ENCODE measurements around the gene CYP27B1.
A peak's percentile ranks its signal among the peaks of the same experiment; 100 is the strongest.

CYP27B1 gene, protein sequence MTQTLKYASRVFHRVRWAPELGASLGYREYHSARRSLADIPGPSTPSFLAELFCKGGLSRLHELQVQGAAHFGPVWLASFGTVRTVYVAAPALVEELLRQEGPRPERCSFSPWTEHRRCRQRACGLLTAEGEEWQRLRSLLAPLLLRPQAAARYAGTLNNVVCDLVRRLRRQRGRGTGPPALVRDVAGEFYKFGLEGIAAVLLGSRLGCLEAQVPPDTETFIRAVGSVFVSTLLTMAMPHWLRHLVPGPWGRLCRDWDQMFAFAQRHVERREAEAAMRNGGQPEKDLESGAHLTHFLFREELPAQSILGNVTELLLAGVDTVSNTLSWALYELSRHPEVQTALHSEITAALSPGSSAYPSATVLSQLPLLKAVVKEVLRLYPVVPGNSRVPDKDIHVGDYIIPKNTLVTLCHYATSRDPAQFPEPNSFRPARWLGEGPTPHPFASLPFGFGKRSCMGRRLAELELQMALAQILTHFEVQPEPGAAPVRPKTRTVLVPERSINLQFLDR

DNA sequence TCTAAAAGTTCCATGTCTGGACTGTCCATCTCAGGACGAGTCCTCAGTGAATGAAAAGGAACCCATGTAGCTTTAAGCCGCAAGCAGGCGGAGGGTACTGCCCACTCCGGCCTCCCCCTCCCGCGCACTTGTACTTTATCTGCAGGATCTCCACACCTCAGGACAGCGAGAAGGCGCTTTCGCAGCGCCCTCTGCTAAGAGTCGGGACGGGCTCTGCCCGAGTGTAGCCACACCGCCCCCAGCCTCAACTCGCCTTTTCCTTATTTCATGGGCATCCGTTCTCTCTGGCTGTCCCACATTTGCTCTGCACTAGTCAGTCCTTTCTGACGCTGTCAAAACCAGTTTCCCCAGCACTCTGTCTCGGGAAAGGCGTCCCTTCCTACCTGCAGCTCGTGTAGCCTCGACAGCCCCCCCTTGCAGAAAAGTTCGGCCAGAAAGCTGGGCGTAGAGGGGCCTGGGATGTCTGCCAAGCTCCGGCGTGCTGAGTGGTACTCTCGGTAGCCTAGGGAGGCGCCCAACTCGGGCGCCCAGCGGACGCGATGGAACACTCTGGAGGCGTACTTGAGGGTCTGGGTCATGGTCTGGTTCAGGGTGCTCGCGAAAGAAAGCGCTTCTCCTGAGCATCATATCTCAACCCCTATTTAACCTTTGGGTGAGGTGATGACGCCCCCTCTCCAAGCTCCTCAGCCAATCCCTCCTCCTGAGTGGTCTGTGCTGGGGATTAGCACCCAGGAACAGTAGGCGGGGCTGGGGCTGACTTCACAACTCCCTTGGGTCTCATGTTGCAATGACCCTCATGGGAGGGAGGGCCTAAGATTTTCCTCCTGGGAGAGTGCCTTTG lies at the start of gene CYP27B1:
Gene CYP27B1 (minus strand): TSS at position 615 of the 841 bp plus-strand sequence. CDS start 37 bp downstream, at position 578.
- DNase-seq (ENCODE audit: low read depth, low spot score) = no peak

DNA sequence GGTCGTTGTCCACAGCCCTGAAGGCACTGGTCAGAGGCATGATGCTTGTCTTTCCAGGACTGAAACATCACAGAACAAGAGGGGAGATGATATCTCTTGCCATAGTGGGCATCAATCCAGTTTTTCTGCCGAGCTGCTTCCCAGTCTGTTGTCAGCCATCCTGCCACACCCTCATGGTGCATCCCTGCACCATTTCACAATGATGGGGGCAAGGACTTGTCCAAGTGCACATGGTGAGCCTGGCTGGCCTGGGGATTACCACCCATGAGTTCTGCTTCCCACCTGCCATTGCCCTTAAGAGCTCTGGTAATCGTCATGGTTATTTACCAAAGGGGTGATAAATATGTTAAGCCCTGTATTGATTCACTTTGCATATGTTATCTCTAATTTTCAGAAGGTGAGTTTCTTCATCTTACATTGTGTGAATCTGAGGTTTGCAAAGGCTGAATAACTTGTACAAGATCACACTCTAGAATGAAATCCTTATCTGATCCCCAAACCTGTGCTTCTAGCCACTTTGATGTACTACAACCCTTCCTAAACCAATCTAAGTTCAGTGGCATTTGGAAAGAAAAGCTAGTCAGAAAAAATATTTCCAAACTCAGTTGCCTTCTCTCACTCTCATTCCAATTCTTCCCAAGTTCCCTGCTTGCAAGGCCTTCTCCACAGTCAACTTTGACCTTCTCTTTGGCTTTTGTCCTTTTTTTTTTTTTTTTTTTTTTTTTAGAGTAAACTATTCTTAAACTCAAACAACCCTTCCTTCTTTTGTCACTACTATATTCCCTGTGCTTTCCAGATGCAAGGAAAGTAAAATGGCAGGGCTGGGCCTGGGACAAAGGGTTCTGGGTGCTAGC lies 49.4 kb upstream of the CYP27B1 start:
- DNase-seq (ENCODE audit: low read depth, low spot score) = no peak

DNA sequence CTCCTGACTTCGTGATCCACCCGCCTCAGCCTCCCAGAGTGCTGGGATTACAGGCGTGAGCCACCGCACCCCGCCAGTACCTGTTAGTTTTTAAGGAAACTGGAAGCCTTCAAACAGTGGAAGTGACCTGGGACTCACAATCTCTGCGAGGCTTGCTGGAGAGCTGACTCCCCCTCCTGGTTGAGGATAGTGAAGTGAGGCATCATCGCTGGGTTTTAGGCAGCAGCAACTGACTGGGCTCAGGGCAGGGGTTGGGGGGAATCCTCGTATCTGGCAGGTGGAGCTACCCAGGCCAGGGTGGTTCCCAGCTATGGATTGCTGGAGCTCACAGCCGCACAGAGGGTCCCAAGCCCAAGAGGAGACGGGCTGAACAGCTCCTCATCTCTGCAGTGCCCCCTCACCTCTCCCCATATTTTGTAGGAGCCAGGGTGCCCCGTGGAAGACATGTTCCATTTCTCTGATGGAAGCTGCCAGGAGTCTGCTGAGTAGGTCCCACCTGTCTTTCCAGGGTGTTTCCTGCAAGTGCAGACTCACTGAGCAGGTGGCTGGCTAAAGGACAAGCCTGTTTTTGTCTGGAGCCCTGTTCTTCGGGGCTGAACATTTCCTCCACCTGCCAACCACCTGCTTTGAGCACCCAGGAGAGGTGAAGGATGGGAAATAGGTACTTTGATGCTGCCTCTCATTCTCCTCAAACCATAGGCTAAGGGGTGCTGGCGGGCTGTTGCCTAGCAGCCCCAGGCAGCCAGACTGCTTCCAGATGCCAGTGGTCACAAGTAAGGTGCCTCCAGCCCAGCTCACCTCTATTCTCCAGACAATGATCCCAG lies 48.5 kb upstream of the CYP27B1 start:
- DNase-seq (ENCODE audit: low read depth, low spot score) = no peak

DNA sequence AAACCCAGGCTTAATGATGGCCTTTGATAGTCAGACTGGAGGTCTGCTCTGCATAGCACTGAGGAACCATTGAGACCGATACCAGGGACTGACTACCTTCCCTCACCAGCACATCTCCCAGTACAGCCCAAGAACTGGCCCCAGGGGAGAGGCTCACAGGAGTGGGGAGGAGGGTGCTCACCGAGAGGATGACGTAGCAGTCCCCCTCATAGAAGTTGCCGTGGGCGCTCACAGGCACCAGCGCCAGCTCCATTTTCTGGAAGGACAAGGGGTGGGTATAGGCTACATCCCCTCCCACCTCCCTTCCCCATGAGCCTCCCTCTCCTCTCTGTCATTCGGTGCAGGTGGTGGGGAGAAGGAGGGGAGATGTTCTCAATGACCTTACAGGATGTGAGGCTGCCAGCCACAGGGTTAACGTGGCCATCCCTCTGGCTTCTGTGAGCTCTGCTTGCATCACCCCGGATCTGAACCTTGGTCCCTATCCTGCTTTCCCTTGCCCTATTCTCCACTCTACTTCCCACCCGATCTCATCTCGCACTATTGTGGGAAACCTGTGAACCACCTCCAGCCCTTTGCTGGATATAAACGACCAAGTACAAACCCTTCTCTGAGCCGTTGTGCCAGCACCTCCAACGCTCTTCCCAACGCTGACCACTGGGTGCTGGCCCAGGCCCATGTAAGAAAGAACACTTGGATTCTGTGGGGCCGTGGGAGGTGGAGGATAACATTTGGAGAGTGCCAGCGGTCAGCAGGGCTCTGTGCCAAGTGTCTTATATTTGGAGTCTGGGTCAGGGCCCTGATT lies 47.3 kb upstream of the CYP27B1 start:
- no peak for DNase-seq (ENCODE audit: low read depth, low spot score)

DNA sequence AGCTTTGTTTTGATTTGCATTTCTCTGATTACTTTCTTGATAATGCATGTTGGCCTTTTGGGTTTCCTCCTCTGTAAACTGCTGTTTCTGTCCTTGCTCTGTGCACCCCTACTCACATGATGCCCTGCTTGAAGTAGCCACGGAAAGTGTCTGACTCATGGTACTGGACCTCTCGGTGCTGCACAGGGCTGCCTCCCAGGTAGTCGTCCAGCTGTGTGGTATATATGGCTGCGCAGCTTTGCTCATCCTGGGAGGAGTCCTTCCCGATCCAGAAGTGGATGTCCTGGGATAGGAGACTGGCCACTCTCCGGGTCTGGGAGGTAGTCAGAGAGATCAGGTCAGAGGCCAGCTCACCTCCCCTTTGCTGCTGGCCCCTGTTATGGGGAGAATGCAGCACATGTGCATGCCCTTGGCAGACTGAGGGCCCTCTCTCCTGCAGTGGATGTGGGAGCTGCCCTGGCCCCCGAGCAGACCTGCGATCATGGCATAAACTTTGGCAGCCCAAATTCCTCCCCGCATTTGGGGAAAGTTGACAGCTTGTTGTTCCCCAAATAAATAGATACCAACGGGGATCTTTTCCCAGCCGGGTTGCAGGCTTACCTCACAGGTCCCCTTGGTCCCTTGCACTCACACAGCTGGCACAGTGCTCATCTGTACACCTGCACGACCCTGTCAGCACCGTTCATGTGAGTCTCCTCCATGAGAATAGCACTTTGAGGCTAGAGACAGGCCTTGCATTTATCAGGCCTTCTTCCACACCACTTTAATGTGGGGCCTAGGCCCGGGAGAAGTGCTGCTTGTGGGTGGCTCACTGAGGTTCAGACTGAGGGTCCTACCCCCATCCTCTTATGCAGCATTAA lies 46.5 kb upstream of the CYP27B1 start:
- DNase-seq (ENCODE audit: low read depth, low spot score) = no peak

DNA sequence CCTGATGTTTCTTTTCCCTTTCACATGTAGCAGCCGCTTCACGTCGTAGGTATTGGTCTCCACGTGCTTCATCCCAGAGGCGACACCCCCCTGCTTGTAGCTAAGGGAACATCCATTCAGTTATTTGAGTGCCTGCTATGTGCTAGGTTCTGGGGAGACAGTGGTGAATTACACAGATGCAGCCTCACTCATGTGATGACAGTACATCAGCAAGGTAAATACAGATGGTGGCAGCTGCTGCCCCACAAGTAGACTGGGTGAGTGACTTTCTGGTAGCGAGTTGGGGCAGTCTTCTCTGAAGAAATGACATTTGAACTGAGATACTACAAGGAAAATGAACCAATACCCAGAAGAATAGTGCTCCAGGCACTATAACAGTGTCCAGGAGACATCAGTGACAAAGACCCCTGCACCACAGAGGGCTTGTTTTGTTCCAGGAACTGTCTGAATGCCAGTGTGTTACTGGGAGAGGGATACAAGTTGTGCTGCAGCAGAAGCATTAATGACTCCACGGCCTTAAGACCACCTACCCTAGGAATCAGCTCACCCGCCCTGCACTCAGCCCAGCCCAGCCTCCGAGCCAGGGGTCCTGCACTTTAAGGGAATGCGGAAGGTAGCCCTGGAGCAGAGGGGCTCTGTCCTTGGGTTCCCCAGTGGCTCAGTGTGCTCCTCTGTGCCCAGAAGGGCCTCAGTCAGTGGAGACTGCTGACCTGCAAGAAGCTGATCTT lies 44.3 kb upstream of the CYP27B1 start:
- DNase-seq (ENCODE audit: low read depth, low spot score) = no peak

DNA sequence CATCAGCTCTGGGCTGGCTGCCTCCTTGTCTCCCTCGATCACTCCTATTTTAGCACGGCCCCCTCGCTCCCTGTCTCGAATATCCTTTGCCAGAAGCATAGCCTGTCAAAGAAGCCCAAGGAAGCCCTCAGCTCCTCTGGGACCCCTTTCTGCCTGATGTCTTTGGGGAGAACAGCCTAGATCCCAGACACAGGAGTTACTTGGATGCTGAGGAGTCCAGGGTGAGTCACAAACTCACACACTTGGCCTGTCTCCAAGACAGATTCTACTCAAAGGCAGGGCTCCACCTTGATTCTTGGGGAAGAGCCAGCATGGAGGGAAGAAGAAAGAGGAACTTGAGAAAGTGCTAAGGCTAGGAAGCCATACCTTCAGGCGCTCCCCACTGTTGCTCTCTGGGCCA lies 43.6 kb upstream of the CYP27B1 start:
- DNase-seq (ENCODE audit: low read depth, low spot score) = no peak

DNA sequence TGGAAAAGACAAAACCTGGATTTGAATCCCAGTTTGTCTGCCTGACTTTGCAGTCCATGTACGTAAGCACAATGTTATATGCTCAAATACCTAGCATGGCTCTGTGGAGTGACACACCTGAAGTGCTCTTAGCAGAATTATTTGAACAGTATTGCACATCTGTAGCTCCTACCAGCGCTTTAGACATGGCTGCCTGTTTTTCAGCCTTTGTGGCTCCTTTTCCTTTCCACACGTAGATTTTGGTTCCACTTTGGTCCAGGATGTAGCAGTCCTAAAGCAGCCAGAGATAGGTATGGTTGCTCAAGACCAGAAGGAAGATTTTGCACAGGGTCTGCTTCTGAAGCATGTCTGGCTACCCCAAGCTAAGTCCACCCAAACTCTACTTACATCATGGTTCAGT lies 42.5 kb upstream of the CYP27B1 start:
- no peak for DNase-seq (ENCODE audit: low read depth, low spot score)

DNA sequence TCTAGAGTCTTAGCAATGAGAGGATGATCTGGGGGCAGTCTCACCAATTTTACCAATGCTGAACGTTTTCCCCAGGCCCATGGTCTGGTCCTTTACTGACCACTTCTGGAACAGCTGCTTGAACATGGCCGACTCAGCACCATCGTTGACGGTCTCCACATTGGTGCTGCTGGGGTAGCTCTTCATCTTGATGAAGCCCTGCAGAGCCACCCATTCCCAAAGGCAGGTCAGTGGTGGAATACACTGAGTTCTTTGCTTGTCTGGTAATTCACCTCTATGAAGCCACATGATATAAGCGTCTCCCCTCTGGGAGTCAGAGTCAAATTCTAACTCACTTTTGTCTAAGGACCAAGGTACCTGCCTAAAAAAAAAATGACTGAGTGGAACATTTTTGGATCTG lies 41.5 kb upstream of the CYP27B1 start:
- no peak for DNase-seq (ENCODE audit: low read depth, low spot score)

DNA sequence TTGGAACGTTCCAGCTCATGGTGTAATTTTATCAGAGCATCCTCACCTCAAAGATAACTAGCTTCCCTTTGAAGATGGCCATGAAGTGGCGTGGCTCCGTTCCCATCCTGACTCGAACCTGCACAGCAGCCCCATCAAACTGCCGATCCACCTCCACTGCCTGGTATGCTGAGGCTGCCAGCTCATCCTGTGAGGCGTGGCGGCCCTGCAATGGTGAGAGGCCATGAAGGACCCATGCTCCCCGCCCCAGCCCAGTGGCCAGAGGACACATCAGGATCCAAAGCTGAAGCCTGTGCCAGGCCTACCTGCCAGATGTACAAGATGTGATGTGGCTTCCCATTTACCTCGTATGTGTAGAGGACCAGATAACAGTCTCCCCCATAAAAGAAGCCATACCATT lies 40.4 kb upstream of the CYP27B1 start:
- DNase-seq (ENCODE audit: low read depth, low spot score) = no peak

DNA sequence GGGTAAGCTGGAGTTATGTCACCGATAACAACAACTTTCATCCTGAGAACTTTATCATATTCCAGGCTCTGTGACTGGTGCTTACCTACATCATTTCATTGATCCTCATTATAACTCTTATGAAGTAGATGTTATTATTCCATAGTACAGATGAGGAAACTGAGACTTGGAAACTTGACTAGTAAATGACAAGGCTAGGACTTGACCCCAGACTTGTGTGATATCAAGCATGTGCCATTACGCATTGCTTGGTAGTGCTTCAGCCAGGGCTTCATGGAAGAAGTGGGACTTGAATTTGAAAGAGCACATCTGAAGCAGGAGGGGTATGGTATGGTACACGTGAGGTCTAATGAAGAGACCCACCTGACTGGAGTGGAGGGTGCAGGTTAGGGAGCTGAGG lies 39.8 kb upstream of the CYP27B1 start:
- DNase-seq (ENCODE audit: low read depth, low spot score) = no peak

DNA sequence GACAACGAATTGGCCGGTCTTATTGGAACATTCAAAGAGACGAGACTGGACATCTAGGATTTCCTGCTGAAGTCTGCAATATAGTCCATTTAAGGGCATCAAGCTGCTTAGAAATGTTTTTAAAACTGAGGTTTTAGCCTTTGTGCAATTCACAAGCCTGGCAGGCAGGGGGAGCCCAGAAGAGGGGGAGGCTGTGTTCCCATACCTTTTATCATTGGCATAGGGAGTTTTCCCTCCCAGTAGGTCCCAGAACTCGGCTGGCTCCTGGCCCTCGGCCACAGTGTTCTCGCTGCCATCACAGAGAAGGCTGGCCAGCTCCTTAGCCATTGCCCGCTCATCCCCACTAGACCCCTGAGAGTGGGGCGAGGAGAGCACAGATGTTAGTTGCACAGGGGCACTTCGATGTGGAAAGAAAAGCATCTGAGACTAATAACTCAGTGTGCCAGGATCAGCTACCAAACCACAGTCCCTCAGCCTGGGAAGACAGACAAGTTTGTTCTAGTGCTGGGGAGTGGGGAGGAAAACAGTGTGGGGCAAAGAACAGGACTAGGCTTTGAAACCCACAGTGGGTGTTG lies 36.5 kb upstream of the CYP27B1 start:
- DNase-seq (ENCODE audit: low read depth, low spot score) = peak; percentile 31

DNA sequence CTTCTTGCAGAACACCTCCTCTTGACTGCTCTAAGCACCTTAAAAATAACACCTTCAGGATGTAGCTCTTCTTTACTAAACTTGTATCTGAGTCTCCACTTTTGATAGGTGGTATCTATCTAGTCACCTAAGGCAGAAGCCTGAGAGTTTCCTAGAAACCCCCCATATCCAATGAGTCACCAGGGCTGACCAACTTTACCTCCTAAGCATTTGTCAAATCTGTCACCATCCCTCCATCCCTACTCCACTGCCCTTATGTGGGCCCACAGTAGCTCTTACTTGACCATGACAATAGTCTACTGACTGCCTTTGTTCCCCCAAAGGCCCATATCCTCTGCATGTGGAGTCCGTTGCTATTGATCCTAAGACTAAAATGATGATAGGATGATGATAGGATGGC lies 35.7 kb upstream of the CYP27B1 start:
- no peak for DNase-seq (ENCODE audit: low read depth, low spot score)

DNA sequence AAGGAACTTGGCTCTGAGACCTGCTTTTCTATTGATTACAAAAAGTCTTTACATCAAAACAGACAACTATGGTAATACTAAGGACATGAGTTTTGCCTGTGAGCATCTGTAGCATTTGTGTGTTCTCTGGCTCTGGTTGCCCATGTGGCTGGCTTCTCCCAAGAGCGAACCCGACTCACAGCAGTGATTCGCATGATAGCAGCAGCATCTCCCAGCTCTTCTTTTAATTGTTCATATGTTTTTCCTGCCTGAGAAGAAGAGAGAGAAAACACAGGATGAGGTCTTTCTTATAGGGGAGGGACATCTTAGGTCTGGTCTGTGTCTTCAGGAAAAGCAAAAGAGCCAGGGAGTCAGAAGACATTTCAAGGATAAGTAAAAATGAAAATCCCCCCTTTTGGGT lies 34.1 kb upstream of the CYP27B1 start:
- DNase-seq (ENCODE audit: low read depth, low spot score) = no peak

DNA sequence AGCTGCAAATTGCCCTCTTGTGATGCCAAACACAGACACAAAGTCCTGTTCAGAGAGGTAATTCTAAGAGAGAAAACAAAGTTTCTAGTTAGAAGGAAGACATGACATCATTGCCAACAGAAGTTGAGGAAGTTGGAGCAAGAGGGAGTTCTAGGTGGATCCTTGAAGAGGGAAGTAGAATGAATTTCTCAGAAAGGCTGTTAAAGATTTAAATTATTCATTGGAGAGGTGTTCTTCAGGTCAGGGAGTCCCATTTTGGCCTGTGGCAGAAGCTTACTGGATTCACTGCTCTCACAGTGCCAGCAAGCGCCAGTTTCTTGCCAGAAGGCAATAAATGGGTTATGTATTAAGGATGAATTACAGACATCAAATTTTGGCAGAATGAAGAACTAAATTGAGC lies 31.1 kb upstream of the CYP27B1 start:
- DNase-seq (ENCODE audit: low read depth, low spot score) = no peak

DNA sequence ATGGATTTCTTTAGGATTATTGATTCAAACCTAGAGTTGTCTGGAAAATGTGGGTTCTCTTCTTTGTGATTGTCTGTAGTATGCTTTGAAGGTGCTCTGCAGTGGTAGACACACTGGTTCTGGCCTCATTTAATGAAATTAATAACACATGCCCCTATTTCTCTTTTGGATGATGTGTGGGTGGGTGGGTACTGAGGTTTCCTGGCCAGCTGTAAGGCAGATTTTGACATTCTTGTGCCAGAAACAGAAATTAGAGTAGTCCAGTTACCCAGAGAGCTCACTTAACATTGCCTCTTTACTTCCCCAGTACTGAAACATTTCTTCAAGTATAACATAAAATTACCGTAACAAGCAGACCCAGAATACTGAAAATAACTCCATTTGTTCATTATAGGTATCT lies 30.1 kb upstream of the CYP27B1 start:
- DNase-seq (ENCODE audit: low read depth, low spot score) = no peak

DNA sequence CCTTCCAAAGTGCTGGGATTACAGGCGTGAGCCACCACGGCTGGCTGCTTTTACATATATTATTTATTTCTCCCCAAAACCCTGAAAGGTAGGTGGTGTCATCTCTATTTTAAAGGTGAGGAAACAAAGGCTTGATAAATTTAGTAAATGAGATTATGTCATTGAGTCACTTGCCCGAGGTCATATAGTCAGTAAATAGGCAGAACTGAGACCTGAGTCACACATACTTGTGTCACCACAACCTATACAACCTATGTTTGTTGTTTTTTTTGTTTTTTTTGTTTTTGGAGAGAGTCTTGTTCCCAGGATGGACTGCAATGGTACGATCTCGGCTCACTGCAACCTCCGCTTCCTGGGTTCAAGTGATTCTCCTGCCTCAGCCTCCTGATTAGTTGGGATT lies 28.5 kb upstream of the CYP27B1 start:
- DNase-seq (ENCODE audit: low read depth, low spot score) = no peak

DNA sequence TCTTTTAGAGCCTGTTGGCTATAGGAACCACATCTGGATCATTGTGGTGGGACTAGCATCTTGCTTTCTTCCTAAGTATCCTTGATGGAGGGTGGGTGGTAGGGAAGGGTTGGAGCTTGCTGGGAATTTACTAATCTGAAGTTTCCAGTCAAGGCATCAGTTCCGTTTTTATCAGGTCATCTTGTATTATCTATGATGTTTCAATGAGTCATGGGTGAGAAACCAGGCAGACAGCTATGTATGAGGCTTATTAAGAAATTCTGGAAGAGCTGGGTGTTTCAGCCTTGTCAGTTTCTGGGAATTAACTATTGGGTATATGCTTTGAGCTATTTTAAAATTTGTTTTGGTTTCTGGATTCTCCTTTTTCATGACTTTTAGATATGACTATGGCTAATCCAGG lies 27.0 kb upstream of the CYP27B1 start:
- no peak for DNase-seq (ENCODE audit: low read depth, low spot score)
